Duodenal mucosa (tissue), 2 donors: Measurements from ENCODE around the gene GRK4.
A peak's percentile ranks its signal among the peaks of the same experiment; 100 is the strongest.

Experiments used
- H3K27ac ChIP-seq: one replicate; pipeline ENCODE4 v1.7.0; 2013; ENCODE audit warnings: low read depth, low read length
- H3K27me3 ChIP-seq, 2 donors: one replicate each; pipeline ENCODE4 v1.7.0; 2013; ENCODE audit warnings: low read length in 2 of 2, control low read depth in 1 of 2; ENCODE audit not compliant: insufficient read depth in 2 of 2, control insufficient read depth in 1 of 2
- H3K36me3 ChIP-seq, 2 donors: one replicate each; pipeline ENCODE4 v1.7.0; 2013; ENCODE audit warnings: low read length in 2 of 2, control low read depth in 1 of 2; ENCODE audit not compliant: insufficient read depth in 2 of 2, control insufficient read depth in 1 of 2
- H3K4me1 ChIP-seq, 2 donors: one replicate each; pipeline ENCODE4 v1.7.0; 2013; ENCODE audit warnings: low read length in 2 of 2, control low read depth in 1 of 2; ENCODE audit not compliant: insufficient read depth in 2 of 2, control insufficient read depth in 1 of 2
- H3K4me3 ChIP-seq, 2 donors: one replicate each; pipeline ENCODE4 v1.7.0; 2013; ENCODE audit warnings: low read length in 2 of 2, low read depth in 1 of 2
- H3K9ac ChIP-seq, 2 donors: one replicate each; pipeline ENCODE4 v1.7.0; 2013; ENCODE audit warnings: low read length in 2 of 2, low read depth in 1 of 2
- H3K9me3 ChIP-seq, 2 donors: one replicate each; pipeline ENCODE4 v1.7.0; 2013; ENCODE audit warnings: low read length in 2 of 2, control low read depth in 1 of 2; ENCODE audit not compliant: control insufficient read depth in 1 of 2

Gene GRK4

DNA sequence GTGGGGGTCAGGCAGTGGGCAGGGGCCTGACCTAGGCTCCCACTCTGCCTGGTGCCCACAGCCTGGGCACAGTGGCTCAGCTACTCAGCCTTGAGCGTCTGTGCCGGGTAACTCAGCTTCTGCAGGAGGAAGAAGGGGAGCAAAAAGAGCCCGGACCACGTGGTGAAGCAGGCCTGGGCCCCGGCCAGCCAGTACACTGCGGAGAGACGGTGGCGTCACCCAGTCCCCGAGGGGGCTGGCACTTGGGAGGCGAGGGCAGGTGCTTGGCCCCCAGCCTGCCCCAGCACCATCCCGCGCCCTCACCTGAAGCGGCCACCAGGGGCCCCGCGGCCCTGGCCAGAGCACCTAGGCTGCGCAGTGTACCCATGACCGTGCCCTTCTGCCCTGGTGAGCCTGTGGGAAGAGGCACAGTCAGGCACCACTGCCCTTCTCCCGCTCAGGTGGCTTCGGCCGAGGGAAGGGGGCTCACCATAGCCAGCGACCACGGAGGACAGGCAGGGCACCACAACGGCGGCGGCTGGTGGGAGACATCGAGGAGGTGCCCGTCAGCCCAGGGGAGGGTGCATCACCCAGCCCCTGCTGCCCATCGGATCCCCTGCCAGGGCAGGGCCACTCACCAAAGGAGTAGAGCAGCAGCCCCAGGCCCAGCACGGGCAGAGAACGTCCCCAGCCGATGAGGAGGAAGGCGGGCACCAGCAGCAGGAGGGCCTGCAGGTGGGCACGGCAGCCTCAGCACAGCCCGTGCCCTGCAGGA, 32.4 kb upstream of the GRK4 start:
- Histone ChIP-seq H3K9ac (peak overlapping the region in 1 of 2 donors; percentile 12), H3K4me1 (peaks cover 36 to 40% of the 10 kb centered on the region in 2 donors), H3K27ac (peak overlapping the region; percentile 10), H3K9me3 (no peaks in the 10 kb centered on the region), H3K4me3 (no peak overlapping the region), H3K36me3 (peaks cover 21 to 51% of the 10 kb centered on the region in 2 donors), H3K27me3 (no peaks in the 10 kb centered on the region)

- Histone ChIP-seq H3K9ac (peak overlapping the region in 1 of 2 donors; percentile 12), H3K4me3 (peak overlapping the region in 1 of 2 donors; percentile 28), H3K27ac (no peak overlapping the region), H3K4me1 (peaks cover 43 to 47% of the 10 kb centered on the region in 2 donors), H3K27me3 (no peaks in the 10 kb centered on the region), H3K9me3 (no peaks in the 10 kb centered on the region), H3K36me3 (peaks cover 16 to 43% of the 10 kb centered on the region in 2 donors)
Observed at GRCh38 chr4:2931512-2932301, 31.7 kb upstream of the GRK4 start.

DNA sequence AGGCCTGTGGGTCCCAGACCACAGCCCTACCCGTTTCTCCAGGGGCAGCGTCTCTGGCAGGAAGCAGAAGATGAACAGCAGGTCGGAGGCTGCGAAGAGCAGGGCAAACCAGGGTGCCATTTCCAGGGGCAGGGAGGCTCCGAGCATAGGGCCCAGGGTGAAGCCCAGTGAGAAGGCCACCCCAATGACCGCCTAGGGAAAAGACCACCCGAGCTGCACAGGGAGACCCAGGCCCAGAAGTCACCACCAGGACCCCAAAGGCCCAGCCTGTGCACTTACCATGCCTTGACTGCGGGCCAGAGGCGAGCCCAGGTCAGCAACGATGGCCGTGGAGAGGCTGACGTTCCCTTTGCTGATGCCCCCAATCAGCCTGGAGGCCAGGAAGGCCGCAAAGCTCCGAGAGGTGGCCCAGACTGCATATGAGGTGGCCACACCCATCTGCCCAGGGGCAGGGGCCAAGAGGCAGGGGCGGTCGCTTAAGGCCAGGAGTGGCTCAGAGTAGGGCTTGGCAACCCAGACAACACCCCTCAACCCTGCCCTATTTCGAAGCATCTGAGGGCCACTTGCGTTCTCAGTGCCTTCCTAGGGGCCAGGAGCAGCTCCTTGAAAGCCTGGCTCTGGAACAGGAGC, 30.9 kb upstream of the GRK4 start:
- Histone ChIP-seq H3K4me1 (peaks cover 47 to 50% of the 10 kb centered on the region in 2 donors), H3K4me3 (peak overlapping the region in 1 of 2 donors; percentile 19), H3K9ac (no peak overlapping the region), H3K27ac (no peak overlapping the region), H3K27me3 (no peaks in the 10 kb centered on the region), H3K9me3 (no peaks in the 10 kb centered on the region), H3K36me3 (peaks cover 14 to 42% of the 10 kb centered on the region in 2 donors)

GRCh38 chr4:2932951-2933565, 30.3 kb upstream of the GRK4 start:
- Histone ChIP-seq H3K4me1 (peaks cover 47 to 52% of the 10 kb centered on the region in 2 donors), H3K27me3 (no peaks in the 10 kb centered on the region), H3K4me3 (peak overlapping the region; percentile 55 to 62), H3K9me3 (no peaks in the 10 kb centered on the region), H3K27ac (peak overlapping the region; percentile 56), H3K9ac (peak overlapping the region; percentile 31 to 60), H3K36me3 (peaks cover 7 to 41% of the 10 kb centered on the region in 2 donors)

DNA sequence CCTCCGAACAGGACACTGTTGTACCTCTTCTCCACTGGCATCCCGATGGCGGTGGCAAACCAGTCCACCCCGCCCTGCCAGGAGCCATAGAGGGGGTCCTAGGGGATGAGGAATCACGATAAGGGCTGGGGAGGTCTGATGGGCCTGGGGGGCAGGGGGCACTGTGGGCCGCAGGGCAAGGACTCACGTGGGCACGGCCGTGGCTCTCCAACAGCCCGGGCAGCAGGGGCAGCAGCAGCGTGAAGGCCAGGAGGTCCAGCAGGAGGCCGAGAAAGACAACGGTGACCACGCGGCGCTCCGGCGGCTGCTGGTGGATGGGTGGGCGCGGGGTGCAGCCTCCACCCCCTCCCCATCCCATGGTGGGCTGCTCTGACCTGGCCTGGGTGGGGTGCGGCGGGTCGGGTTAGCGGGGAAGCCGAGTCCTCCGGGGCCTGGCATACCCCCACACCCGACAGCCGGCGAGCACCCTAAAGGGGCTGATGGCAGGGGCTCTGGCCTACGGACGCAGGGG, 29.8 kb upstream of the GRK4 start:
- peak overlapping the region; percentile 56 for H3K27ac ChIP-seq
- peak overlapping the region; percentile 55 to 62 for H3K4me3 ChIP-seq
- H3K36me3 ChIP-seq: peaks cover 9 to 42% of the 10 kb centered on the region in 2 donors
- no peaks in the 10 kb centered on the region for H3K9me3 ChIP-seq
- H3K27me3 ChIP-seq: no peaks in the 10 kb centered on the region
- peaks cover 47 to 52% of the 10 kb centered on the region in 2 donors for H3K4me1 ChIP-seq
- H3K9ac ChIP-seq: peak overlapping the region; percentile 31 to 60

GRCh38 chr4:2934077-2934812, 29.1 kb upstream of the GRK4 start:
- H3K9me3 ChIP-seq: no peaks in the 10 kb centered on the region
- H3K27me3 ChIP-seq: no peaks in the 10 kb centered on the region
- H3K27ac ChIP-seq: peak overlapping the region; percentile 56
- H3K9ac ChIP-seq: peak overlapping the region in 1 of 2 donors; percentile 60
- H3K36me3 ChIP-seq: peaks cover 12 to 42% of the 10 kb centered on the region in 2 donors
- H3K4me1 ChIP-seq: peaks cover 47 to 52% of the 10 kb centered on the region in 2 donors
- peak overlapping the region; percentile 55 to 62 for H3K4me3 ChIP-seq

DNA sequence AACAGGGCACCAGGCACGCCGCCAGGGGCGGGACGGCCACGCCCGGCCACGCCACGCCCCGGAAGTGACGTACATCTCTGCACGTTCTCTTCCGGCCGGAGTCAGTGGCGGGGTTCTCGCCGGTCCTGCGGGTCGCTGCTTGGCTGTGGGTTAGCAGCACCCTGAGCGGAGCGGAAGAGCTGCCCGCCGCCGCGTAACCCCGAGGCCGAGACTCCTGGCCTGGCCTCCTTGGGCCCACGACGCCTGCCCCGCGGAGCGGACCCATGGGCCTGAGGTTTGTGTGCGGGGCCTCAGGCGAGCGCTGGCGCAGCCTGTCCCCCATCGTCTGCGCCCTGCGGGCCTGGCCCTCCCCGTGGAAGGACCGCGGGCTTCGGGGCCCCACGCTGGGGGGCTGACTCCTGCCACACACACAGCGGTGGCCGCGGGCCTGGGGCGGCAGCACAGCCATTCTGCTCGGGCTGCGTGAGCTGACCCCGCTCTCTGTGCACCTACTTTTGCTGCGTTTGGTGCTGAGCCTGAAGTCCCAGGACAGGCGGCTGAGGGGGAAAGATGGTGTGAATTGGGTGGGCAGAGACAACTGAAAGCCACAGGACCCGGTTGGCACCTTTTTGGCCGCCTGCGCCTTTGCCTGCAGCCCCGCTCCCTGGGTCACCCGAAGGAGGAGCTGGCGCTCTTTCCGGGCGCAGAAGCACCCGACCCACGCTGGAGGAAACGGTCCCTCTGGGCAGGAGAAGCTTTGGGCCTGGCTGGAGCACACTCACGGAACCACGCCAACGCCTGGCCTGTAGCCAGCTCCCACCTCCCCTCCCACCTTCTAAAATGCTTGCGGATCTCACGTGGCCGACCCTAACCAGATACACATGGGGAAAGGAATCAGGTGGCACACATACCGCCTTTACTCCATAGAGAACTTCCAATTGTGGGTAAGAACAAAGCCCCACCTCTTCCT, 28.3 kb upstream of the GRK4 start:
- peak overlapping the region; percentile 87 to 97 for H3K9ac ChIP-seq
- no peaks in the 10 kb centered on the region for H3K27me3 ChIP-seq
- H3K27ac ChIP-seq: peak overlapping the region; percentile 81
- peaks cover 12 to 43% of the 10 kb centered on the region in 2 donors for H3K36me3 ChIP-seq
- H3K9me3 ChIP-seq: no peaks in the 10 kb centered on the region
- H3K4me3 ChIP-seq: peak overlapping the region; percentile 76 to 95
- peaks cover 46 to 51% of the 10 kb centered on the region in 2 donors for H3K4me1 ChIP-seq

- peak overlapping the region; percentile 87 to 97 for H3K9ac ChIP-seq
- H3K4me1 ChIP-seq: peaks cover 41 to 43% of the 10 kb centered on the region in 2 donors
- no peaks in the 10 kb centered on the region for H3K9me3 ChIP-seq
- peak overlapping the region; percentile 76 to 95 for H3K4me3 ChIP-seq
- H3K27me3 ChIP-seq: no peaks in the 10 kb centered on the region
- peaks cover 20 to 45% of the 10 kb centered on the region in 2 donors for H3K36me3 ChIP-seq
- H3K27ac ChIP-seq: no peak overlapping the region
Observed at GRCh38 chr4:2935762-2936743, 27.3 kb upstream of the GRK4 start.
